K562 (cell line): Measurements from ENCODE around the gene AP3B2. TPM values are rescaled to one million over a fixed set of nuclear protein-coding genes. Genes with fewer than 3 reads are reported as not detected.
A peak's percentile ranks its signal among the peaks of the same experiment; 100 is the strongest.

ENCODE experiments used
- BACH1 ChIP-seq: fragments of 200-800 bp; sonication (Bioruptor generic); IDR thresholded peaks from 2 replicates; pipeline ENCODE4 v1.6.1; 2016; ENCODE audit warnings: missing genetic modification characterization, missing compliant biosample characterization
- CBFB ChIP-seq: sonication (generic); formaldehyde crosslinking; IDR thresholded peaks from 2 replicates; pipeline ENCODE4 v1.4.0; 2020; ENCODE audit warnings: mild to moderate bottlenecking, missing genetic modification reagents
- CSDE1 ChIP-seq, 2 experiments: fragments of 450-650 bp; IDR thresholded peaks; 2 replicates each; pipeline ENCODE4 v1.6.1; 2016; ENCODE audit warnings: mild to moderate bottlenecking in 1 of 2
- HNRNPL ChIP-seq: fragments of 200-400 bp; formaldehyde crosslinking; IDR thresholded peaks from 2 replicates; pipeline ENCODE4 v1.6.1; 2017; ENCODE audit warnings: low read depth, mild to moderate bottlenecking, low read length
- MECOM ChIP-seq: fragments of 250-450 bp; sonication (Bioruptor Pico); IDR thresholded peaks from 2 replicates; pipeline ENCODE4 v1.8.0; 2022; ENCODE audit warnings: inconsistent platforms
- MTA1 ChIP-seq: fragments of 450-650 bp; IDR thresholded peaks from 2 replicates; pipeline ENCODE4 v1.6.1; 2017; ENCODE audit warnings: borderline replicate concordance
- MYBL2 ChIP-seq, 2 experiments: fragments of 450-650 bp in 1 of 2; sonication (generic) in 1 of 2; formaldehyde crosslinking in 1 of 2; IDR thresholded peaks; 2 replicates each; pipeline versions ENCODE4 v1.6.1 to v1.8.1; 2017 to 2022; ENCODE audit warnings: borderline replicate concordance in 1 of 2, inconsistent platforms in 1 of 2, low read depth in 1 of 2, mild to moderate bottlenecking in 1 of 2, missing genetic modification reagents in 1 of 2, moderate library complexity in 1 of 2
- NEUROD1 ChIP-seq: fragments of 150-350 bp; IDR thresholded peaks from 2 replicates; pipeline ENCODE4 v1.6.1; 2014; ENCODE audit warnings: borderline replicate concordance, low read length, low read depth; ENCODE audit not compliant: partially characterized antibody
- NONO ChIP-seq, 2 experiments: fragments of 200-400 bp in 1 of 2; fragments of 450-650 bp in 1 of 2; formaldehyde crosslinking in 1 of 2; IDR thresholded peaks; 2 replicates each; pipeline ENCODE4 v1.6.1; 2017; ENCODE audit warnings: low read depth in 2 of 2, mild to moderate bottlenecking in 2 of 2, moderate library complexity in 2 of 2, low read length in 1 of 2
- NRF1 ChIP-seq, 2 experiments: fragments of 450-650 bp; IDR thresholded peaks in 1 of 2; conservative IDR thresholded peaks in 1 of 2; 2 replicates each; pipeline ENCODE4 v1.6.1; 2014; ENCODE audit warnings: mild to moderate bottlenecking in 2 of 2
- SP1 ChIP-seq: sonication (generic); formaldehyde crosslinking; IDR thresholded peaks from 2 replicates; pipeline ENCODE4 v1.8.1; 2022; ENCODE audit warnings: mild to moderate bottlenecking, missing genetic modification reagents
- ZBTB17 ChIP-seq: fragments of 450-650 bp; formaldehyde crosslinking; IDR thresholded peaks from 2 replicates; pipeline ENCODE4 v1.4.0; 2020; ENCODE audit warnings: mild to moderate bottlenecking
- ZNF175 ChIP-seq: fragments of 200-800 bp; sonication (Bioruptor generic); IDR thresholded peaks from 2 replicates; pipeline ENCODE4 v1.6.1; 2016; ENCODE audit warnings: low read depth, mild to moderate bottlenecking, missing genetic modification characterization, missing compliant biosample characterization
- ZNF224 ChIP-seq: sonication (generic); formaldehyde crosslinking; IDR thresholded peaks from 2 replicates; pipeline ENCODE4 v1.8.0; 2022; ENCODE audit warnings: mild to moderate bottlenecking, missing genetic modification reagents
- ZNF263 ChIP-seq: sonication (generic); formaldehyde crosslinking; IDR thresholded peaks from 2 replicates; pipeline ENCODE4 v1.8.0; 2022; ENCODE audit warnings: mild to moderate bottlenecking, missing genetic modification reagents, borderline replicate concordance
- ZNF57 ChIP-seq: fragments of 450-650 bp; formaldehyde crosslinking; IDR thresholded peaks from 2 replicates; pipeline ENCODE4 v1.4.0; 2020; ENCODE audit warnings: mild to moderate bottlenecking, moderate library complexity
- ZZZ3 ChIP-seq: fragments of 450-650 bp; IDR thresholded peaks from 2 replicates; pipeline ENCODE4 v1.6.1; 2016; ENCODE audit warnings: antibody characterized with exemption, mild to moderate bottlenecking, moderate library complexity
- polyA plus RNA-seq, 8 experiments: library from polyadenylated mRNA; depleted of rRNA in 4 of 8; stranded (reverse) in 5 of 8; unstranded in 3 of 8; fragments of >200 nt; fragmentation: Nextera tagmentation in 2 of 8; fragmentation: Illumina TruSeq in 1 of 8; extraction: Ambion mirVana in 2 of 8; extraction: Trizol in 1 of 8; gene quantifications; 2 replicates each; pipeline versions ENCODE4 v1.2.1 to v1.2.3, GENCODE V29; 2011 to 2014; ENCODE audit warnings: inconsistent platforms in 1 of 8, missing spikeins in 1 of 8
- total RNA-seq, 7 experiments: library from RNA; depleted of rRNA in 6 of 7; stranded (reverse); fragments of >200 nt in 6 of 7; fragmentation: Illumina TruSeq in 2 of 7; extraction: Trizol in 2 of 7; gene quantifications; 2 replicates each; pipeline versions ENCODE4 v1.2.1 to v1.2.3, GENCODE V29; 2011 to 2021; ENCODE audit warnings: low replicate concordance in 1 of 7
- TF ChIP-seq, protein P1 (sequence below): sonication (generic); formaldehyde crosslinking; IDR thresholded peaks from 2 replicates; pipeline ENCODE4 v1.8.0; 2022; ENCODE audit warnings: mild to moderate bottlenecking, missing genetic modification reagents
- TF ChIP-seq, protein P2 (sequence below): sonication (generic); formaldehyde crosslinking; IDR thresholded peaks from 2 replicates; pipeline ENCODE4 v1.8.0; 2022; ENCODE audit warnings: mild to moderate bottlenecking, missing genetic modification reagents
- TF ChIP-seq, protein P3 (sequence below): IDR thresholded peaks from 2 replicates; pipeline ENCODE4 v1.6.1; 2016; ENCODE audit warnings: missing genetic modification characterization, missing compliant biosample characterization

The AP3B2 gene
- total and polyA plus RNA-seq, 9 of the 15 experiments (the other 6 are each of a cell fraction or from before 2014, with no cell fraction given) = 0.03 to 0.15 (median 0.10) TPM; not detected in 2

DNA sequence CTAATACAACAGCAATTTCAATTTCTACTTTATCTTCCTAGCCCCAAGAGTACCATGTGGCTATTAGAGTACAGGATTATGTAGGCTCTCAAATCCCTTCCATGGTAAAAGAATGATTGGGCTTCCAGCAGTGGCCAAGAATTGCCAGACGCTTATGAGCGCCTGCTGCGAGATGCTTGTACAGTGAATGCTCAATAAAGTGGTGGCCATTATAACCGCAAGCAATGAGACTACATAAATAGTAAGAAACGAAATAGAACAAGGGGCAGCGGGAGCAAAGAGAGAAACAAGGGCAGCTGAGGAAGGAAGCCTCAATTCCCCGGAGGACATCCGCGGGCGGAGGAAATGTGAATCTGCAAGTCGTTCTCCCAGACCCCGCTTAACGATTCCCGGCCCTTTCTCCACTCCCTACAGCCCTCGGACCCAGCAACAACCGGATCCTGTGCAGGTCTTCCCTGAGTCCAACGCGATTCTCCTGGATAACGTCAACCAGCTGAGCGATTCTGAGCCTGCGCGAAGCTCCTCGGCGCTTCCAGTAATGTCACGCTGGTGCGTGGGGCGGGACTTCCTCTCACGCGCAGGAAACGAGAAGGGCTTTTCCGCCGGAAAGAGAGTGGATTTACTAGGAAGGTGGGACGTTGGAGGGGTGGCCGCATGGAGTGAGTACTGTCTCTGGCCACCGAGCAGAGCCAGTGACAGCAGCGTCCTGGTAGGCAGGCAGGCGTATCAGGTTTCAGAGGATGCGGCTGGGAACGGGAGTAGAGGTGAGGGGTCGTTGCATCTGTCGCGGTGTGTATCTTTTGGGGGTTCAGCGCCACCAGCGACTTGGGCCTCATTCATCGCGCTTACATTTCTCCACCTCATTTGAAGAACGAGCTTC is 40.5 kb upstream of the AP3B2 start (continued):
- TF ChIP-seq, protein P1, sequence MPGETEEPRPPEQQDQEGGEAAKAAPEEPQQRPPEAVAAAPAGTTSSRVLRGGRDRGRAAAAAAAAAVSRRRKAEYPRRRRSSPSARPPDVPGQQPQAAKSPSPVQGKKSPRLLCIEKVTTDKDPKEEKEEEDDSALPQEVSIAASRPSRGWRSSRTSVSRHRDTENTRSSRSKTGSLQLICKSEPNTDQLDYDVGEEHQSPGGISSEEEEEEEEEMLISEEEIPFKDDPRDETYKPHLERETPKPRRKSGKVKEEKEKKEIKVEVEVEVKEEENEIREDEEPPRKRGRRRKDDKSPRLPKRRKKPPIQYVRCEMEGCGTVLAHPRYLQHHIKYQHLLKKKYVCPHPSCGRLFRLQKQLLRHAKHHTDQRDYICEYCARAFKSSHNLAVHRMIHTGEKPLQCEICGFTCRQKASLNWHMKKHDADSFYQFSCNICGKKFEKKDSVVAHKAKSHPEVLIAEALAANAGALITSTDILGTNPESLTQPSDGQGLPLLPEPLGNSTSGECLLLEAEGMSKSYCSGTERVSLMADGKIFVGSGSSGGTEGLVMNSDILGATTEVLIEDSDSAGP (CRISPR knock-in tag) = no peak
- TF ChIP-seq, protein P2, sequence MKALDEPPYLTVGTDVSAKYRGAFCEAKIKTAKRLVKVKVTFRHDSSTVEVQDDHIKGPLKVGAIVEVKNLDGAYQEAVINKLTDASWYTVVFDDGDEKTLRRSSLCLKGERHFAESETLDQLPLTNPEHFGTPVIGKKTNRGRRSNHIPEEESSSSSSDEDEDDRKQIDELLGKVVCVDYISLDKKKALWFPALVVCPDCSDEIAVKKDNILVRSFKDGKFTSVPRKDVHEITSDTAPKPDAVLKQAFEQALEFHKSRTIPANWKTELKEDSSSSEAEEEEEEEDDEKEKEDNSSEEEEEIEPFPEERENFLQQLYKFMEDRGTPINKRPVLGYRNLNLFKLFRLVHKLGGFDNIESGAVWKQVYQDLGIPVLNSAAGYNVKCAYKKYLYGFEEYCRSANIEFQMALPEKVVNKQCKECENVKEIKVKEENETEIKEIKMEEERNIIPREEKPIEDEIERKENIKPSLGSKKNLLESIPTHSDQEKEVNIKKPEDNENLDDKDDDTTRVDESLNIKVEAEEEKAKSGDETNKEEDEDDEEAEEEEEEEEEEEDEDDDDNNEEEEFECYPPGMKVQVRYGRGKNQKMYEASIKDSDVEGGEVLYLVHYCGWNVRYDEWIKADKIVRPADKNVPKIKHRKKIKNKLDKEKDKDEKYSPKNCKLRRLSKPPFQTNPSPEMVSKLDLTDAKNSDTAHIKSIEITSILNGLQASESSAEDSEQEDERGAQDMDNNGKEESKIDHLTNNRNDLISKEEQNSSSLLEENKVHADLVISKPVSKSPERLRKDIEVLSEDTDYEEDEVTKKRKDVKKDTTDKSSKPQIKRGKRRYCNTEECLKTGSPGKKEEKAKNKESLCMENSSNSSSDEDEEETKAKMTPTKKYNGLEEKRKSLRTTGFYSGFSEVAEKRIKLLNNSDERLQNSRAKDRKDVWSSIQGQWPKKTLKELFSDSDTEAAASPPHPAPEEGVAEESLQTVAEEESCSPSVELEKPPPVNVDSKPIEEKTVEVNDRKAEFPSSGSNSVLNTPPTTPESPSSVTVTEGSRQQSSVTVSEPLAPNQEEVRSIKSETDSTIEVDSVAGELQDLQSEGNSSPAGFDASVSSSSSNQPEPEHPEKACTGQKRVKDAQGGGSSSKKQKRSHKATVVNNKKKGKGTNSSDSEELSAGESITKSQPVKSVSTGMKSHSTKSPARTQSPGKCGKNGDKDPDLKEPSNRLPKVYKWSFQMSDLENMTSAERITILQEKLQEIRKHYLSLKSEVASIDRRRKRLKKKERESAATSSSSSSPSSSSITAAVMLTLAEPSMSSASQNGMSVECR = peak; percentile 91
- TF ChIP-seq MYBL2 (IDR thresholded peaks at IDR 0.05; ENCODE audit: low read depth) (no peak), MYBL2 (CRISPR knock-in tag; IDR thresholded peaks at IDR 0.05; ENCODE audit: borderline replicate concordance) (no peak), ZNF263 (CRISPR knock-in tag) (no peak; the same call in 1 of the 2 replicates), ZNF57 (CRISPR knock-in tag) (no peak), CSDE1 (IDR thresholded peaks at IDR 0.05) (no peak), ZZZ3 (no peak), CBFB (no peak), MTA1 (peak; percentile 28; the same call in 1 of the 2 replicates), ZNF175 (no peak), MECOM (no peak), BACH1 (peak; percentile 51; the same call in 1 of the 2 replicates), ZNF224 (no peak), ZBTB17 (CRISPR knock-in tag) (no peak), NRF1 (conservative IDR thresholded peaks at IDR 0.05 in 1 of 2, IDR thresholded peaks at IDR 0.05 in 1 of 2) (peak; percentile 90 to 92), NONO (IDR thresholded peaks at IDR 0.05; ENCODE audit: low read depth in 2 of 2, low read length in 1 of 2) (no peak), NEUROD1 (peak; percentile 71), SP1 (CRISPR knock-in tag) (peak; percentile 46; the same call in 1 of the 2 replicates), HNRNPL (no peak)
- TF ChIP-seq, protein P3, sequence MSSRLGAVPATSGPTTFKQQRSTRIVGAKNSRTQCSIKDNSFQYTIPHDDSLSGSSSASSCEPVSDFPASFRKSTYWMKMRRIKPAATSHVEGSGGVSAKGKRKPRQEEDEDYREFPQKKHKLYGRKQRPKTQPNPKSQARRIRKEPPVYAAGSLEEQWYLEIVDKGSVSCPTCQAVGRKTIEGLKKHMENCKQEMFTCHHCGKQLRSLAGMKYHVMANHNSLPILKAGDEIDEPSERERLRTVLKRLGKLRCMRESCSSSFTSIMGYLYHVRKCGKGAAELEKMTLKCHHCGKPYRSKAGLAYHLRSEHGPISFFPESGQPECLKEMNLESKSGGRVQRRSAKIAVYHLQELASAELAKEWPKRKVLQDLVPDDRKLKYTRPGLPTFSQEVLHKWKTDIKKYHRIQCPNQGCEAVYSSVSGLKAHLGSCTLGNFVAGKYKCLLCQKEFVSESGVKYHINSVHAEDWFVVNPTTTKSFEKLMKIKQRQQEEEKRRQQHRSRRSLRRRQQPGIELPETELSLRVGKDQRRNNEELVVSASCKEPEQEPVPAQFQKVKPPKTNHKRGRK = no peak
